ENCODE data around the gene LDLRAD2. TPM values are rescaled to one million over a fixed set of nuclear protein-coding genes. Genes with fewer than 3 reads are reported as not detected.

LDLRAD2 gene
- total and polyA plus RNA-seq, 2 of the 8 experiments (the other 6 are each of a cell fraction or from before 2014, with no cell fraction given): 0.48 to 0.74 TPM

GRCh38 chr1:21823206-21823979 lies 11.3 kb downstream of the LDLRAD2 start:
- Histone ChIP-seq H3K4me1 (replicated peaks in 1 of 4; ENCODE audit: control insufficient read depth in 3 of 4, insufficient read depth in 4 of 4, low read length in 3 of 4) (peaks cover 0 to 2% (median 0%) of the 10 kb centered on the region in 4 experiments; a peak in 4 of 7 replicates), H3K27me3 (replicated peaks in 1 of 4; ENCODE audit: control insufficient read depth in 3 of 4, extremely low read depth in 1 of 4, insufficient read depth in 3 of 4, low read length in 3 of 4) (no peaks in the 10 kb centered on the region; a peak in 1 of 7 replicates), H4K91ac (replicated peaks; ENCODE audit: insufficient read length, low read length) (no peak overlapping the region), H3K4me2 (ENCODE audit: insufficient read depth in 1 of 2, low read depth in 2 of 2, low read length in 2 of 2) (no peak overlapping the region), H3K14ac (ENCODE audit: insufficient read length) (no peak overlapping the region), H4K5ac (ENCODE audit: insufficient read length, low read depth, low read length) (no peak overlapping the region), H3K79me1 (ENCODE audit: low read depth, low read length) (no peaks in the 10 kb centered on the region), H2BK12ac (ENCODE audit: low read depth, low read length) (no peak overlapping the region), H2BK15ac (ENCODE audit: low read length) (no peak overlapping the region), H3K4ac (replicated peaks; ENCODE audit: insufficient read length, low read depth, low read length) (no peak overlapping the region), H2BK120ac (replicated peaks; ENCODE audit: low read depth, low read length) (no peak overlapping the region), H3K9ac (replicated peaks in 1 of 4; ENCODE audit: extremely low read depth in 1 of 4, low read depth in 3 of 4, low read length in 3 of 4) (no peak overlapping the region), H3K23me2 (ENCODE audit: low read depth, low read length) (no peaks in the 10 kb centered on the region), H3K4me3 (ENCODE audit: extremely low read depth in 1 of 4, insufficient read depth in 2 of 4, low read depth in 3 of 4, low read length in 4 of 4) (no peak overlapping the region), H3K23ac (ENCODE audit: insufficient read length) (no peak overlapping the region), H3K27ac (ENCODE audit: low read depth, low read length) (no peak overlapping the region), H3K56ac (replicated peaks; ENCODE audit: insufficient read length, low read depth, low read length) (no peak overlapping the region), H2BK5ac (ENCODE audit: low read depth, low read length) (no peak overlapping the region), H4K20me1 (replicated peaks in 1 of 2; ENCODE audit: control insufficient read depth in 1 of 2, insufficient read depth in 2 of 2, low read length in 2 of 2) (peaks cover 0 to 2% of the 10 kb centered on the region in 2 experiments), H3K79me2 (ENCODE audit: control insufficient read depth in 1 of 2, insufficient read depth in 2 of 2, low read length in 2 of 2) (no peaks in the 10 kb centered on the region), H3K18ac (ENCODE audit: extremely low read depth, low read length) (no peak overlapping the region), H3K9me3 (ENCODE audit: insufficient read depth in 2 of 2, low read depth in 1 of 2, low read length in 1 of 2) (no peaks in the 10 kb centered on the region), H4K8ac (ENCODE audit: extremely low read depth, insufficient read depth, low read length) (0 out of 2 replicates have a peak overlapping the region, but pooled peaks have one; percentile 14), H3K36me3 (ENCODE audit: control insufficient read depth in 2 of 4, insufficient read depth in 4 of 4, low read length in 3 of 4) (peaks cover 5 to 33% (median 18%) of the 10 kb centered on the region in 4 experiments; a peak in 6 of 8 replicates), H2BK20ac (ENCODE audit: low read length) (no peak overlapping the region), H2AK5ac (ENCODE audit: low read depth, low read length) (no peak overlapping the region), H2AFZ (ENCODE audit: low read length) (no peak overlapping the region)
- ChIA-PET CTCF (ENCODE audit: partially characterized antibody) (interaction anchor here (0.6 to 1.5 kb wide), 3 partner anchors 30 to 228 kb away, joined by 3 to 6 read pairs (median 5); no protein-coding TSS in a partner anchor), POLR2A (ENCODE audit: partially characterized antibody) (interaction anchor here (0.6 to 1.6 kb wide), 4 partner anchors 12 to 819 kb away, joined by 3 to 5 read pairs (median 3); partner anchors contain the start of gene USP48)
- WGBS, 2 experiments (ENCODE audit: extremely low coverage in 1 of 2, insufficient coverage in 1 of 2, insufficient read length in 1 of 2, insufficient replicate concordance in 2 of 2, low coverage in 1 of 2, low lambda C conversion rate in 2 of 2, missing lambda C conversion rate in 1 of 2): 93% methylated on average over 31 of the region's 44 CpGs; no CpG with 5 or more reads in 1 of the 2 experiments
- TF ChIP-seq SP2 (IDR thresholded peaks at IDR 0.05; ENCODE audit: low read length) (no peak), SIN3A (conservative IDR thresholded peaks at IDR 0.05 in 1 of 2, IDR thresholded peaks at IDR 0.05 in 1 of 2; ENCODE audit: low read depth in 1 of 2, low read length in 2 of 2) (no peak), GTF2F1 (IDR thresholded peaks at IDR 0.05; ENCODE audit: borderline replicate concordance, low read depth, low read length) (no peak)
- DNase-seq (ENCODE audit: low read depth in 1 of 2, low spot score in 2 of 2) (peak in 1 of 2 experiments; percentile 47), FAIRE-seq (no peak)

Measured in H1 (cell line).